ENCODE results near the gene PI4KA. TPM values are rescaled to one million over a fixed set of nuclear protein-coding genes. Genes with fewer than 3 reads are reported as not detected.

Gene PI4KA
- total and polyA plus RNA-seq, 2 of the 13 experiments (the other 11 are each of a cell fraction or from before 2014, with no cell fraction given), result 27.4 to 56.4 TPM

GRCh38 chr22:20869234-20869633, 10.6 kb upstream of the PI4KA start:
- in situ Hi-C loops (cut with HindIII; ENCODE audit: extremely low pct_ligation_motif_present, low pct_unique_long_range_greater_than_20kb) (no loop called here), intact Hi-C loops (cut with micrococcal nuclease; ENCODE audit: unreplicated experiment) (no loop called here)
- BruUV-seq (replicated peaks), result no TSS peak
- H4K20me1 ChIP-seq (ENCODE audit: insufficient read depth, low read length), result no peaks in the 10 kb centered on the region
- H3K4me1 ChIP-seq (ENCODE audit: insufficient read depth, low read length), result peaks cover 53% of the 10 kb centered on the region
- H3K27ac ChIP-seq (ENCODE audit: extremely low read length, insufficient read depth, low read length), result no peak overlapping the region
- DNase-seq (ENCODE audit: low spot score) (no peak), ATAC-seq (no peak), FAIRE-seq (no peak)
- POLR2A ChIA-PET, result interaction anchor here (1.8 kb wide), 1 partner anchor 16 kb away, joined by 4 read pairs; no protein-coding TSS in a partner anchor
- 95% methylated on average over 2 of the region's 2 CpGs for WGBS (ENCODE audit: low lambda C conversion rate)
- no peak overlapping the region for H3K4me3 ChIP-seq (replicated peaks in 1 of 3; ENCODE audit: insufficient read depth in 1 of 3, low read depth in 2 of 3, low read length in 3 of 3)
- no peak overlapping the region for H2AFZ ChIP-seq (ENCODE audit: low read length)
- no peak overlapping the region for H3K9ac ChIP-seq (ENCODE audit: insufficient read depth, low read depth, low read length)
- H3K36me3 ChIP-seq (replicated peaks in 1 of 2; ENCODE audit: control insufficient read depth in 1 of 2, insufficient read depth in 2 of 2, low read length in 2 of 2), result peaks cover 4 to 11% of the 10 kb centered on the region in 2 experiments; a peak in 3 of 5 replicates
- H3K79me2 ChIP-seq (ENCODE audit: insufficient read depth, low read length), result no peaks in the 10 kb centered on the region
- TF ChIP-seq PTBP1 (IDR thresholded peaks at IDR 0.05; ENCODE audit: low read depth, low read length, poor library complexity, severe bottlenecking), result no peak
- TF ChIP-seq ZNF224 (CRISPR knock-in tag; IDR thresholded peaks at IDR 0.05), result no peak
- H3K27me3 ChIP-seq (ENCODE audit: control insufficient read depth in 1 of 2, insufficient read depth in 2 of 2, low read length in 2 of 2), result no peaks in the 10 kb centered on the region
- H3K9me3 ChIP-seq (ENCODE audit: low read length), result no peaks in the 10 kb centered on the region
- CTCF ChIA-PET (ENCODE audit: low intra/inter-chr PET ratio, low total read pairs), result no interaction called here
- no peak overlapping the region for H3K4me2 ChIP-seq (ENCODE audit: low read depth, low read length)

GRCh38 chr22:20868025-20868962, 9.7 kb upstream of the PI4KA start:
- FAIRE-seq (no peak), ATAC-seq (no peak), DNase-seq (ENCODE audit: low spot score) (no peak)
- intact Hi-C loops (cut with micrococcal nuclease; ENCODE audit: unreplicated experiment) (no loop called here), in situ Hi-C loops (cut with HindIII; ENCODE audit: extremely low pct_ligation_motif_present, low pct_unique_long_range_greater_than_20kb) (no loop called here)
- BruUV-seq (replicated peaks), result no TSS peak
- H3K36me3 ChIP-seq (replicated peaks in 1 of 2; ENCODE audit: control insufficient read depth in 1 of 2, insufficient read depth in 2 of 2, low read length in 2 of 2), result peaks cover 4 to 11% of the 10 kb centered on the region in 2 experiments; a peak in 3 of 5 replicates
- H2AFZ ChIP-seq (ENCODE audit: low read length), result no peak overlapping the region
- H3K79me2 ChIP-seq (ENCODE audit: insufficient read depth, low read length), result no peaks in the 10 kb centered on the region
- H3K9me3 ChIP-seq (ENCODE audit: low read length), result no peaks in the 10 kb centered on the region
- H3K4me3 ChIP-seq (replicated peaks in 1 of 3; ENCODE audit: insufficient read depth in 1 of 3, low read depth in 2 of 3, low read length in 3 of 3), result no peak overlapping the region
- peak overlapping the region; percentile 3; the same call in 1 of the 2 replicates for H3K9ac ChIP-seq (ENCODE audit: insufficient read depth, low read depth, low read length)
- CTCF ChIA-PET (ENCODE audit: low intra/inter-chr PET ratio, low total read pairs), result no interaction called here
- 91% methylated on average over 7 of the region's 7 CpGs for WGBS (ENCODE audit: low lambda C conversion rate)
- peak overlapping the region; percentile 45 for H3K4me2 ChIP-seq (ENCODE audit: low read depth, low read length)
- H4K20me1 ChIP-seq (ENCODE audit: insufficient read depth, low read length), result no peaks in the 10 kb centered on the region
- peak overlapping the region; percentile 42 for H3K27ac ChIP-seq (ENCODE audit: extremely low read length, insufficient read depth, low read length)
- POLR2A ChIA-PET, result interaction anchor here (1.0 to 2.0 kb wide), 7 partner anchors 11 to 114 kb away, joined by 3 to 10 read pairs (median 4); partner anchors contain the start of genes LZTR1 and SERPIND1
- no peaks in the 10 kb centered on the region for H3K27me3 ChIP-seq (ENCODE audit: control insufficient read depth in 1 of 2, insufficient read depth in 2 of 2, low read length in 2 of 2)
- peaks cover 46% of the 10 kb centered on the region for H3K4me1 ChIP-seq (ENCODE audit: insufficient read depth, low read length)
- TF ChIP-seq ZNF549 (CRISPR knock-in tag; IDR thresholded peaks at IDR 0.05) (no peak), BCLAF1 (IDR thresholded peaks at IDR 0.05) (no peak), ZBTB38 (CRISPR knock-in tag; IDR thresholded peaks at IDR 0.05) (no peak), GATA4 (IDR thresholded peaks at IDR 0.05; ENCODE audit: borderline replicate concordance, low read depth) (no peak), POGK (CRISPR knock-in tag; conservative IDR thresholded peaks at IDR 0.05) (no peak), NBN (conservative IDR thresholded peaks at IDR 0.05) (no peak), ZFY (CRISPR knock-in tag; IDR thresholded peaks at IDR 0.05) (no peak)

Data from HepG2 (cell line).